Stimulated activated CD4-positive, alpha-beta T cell treated with anti-CD3 and anti-CD28 coated beads, Interleukin-4, amount 100 ng/mL, for 1 hour (primary cell): Measurements from ENCODE around the gene NUBP1.
"Not testable (repeated sequence)": the region's sequence is repeated elsewhere in the genome, so short reads cannot be mapped to it uniquely, and the experiment has no call there.

Source experiments
- DNase-seq: peaks from one replicate; pipeline ENCODE4 v3.0.0-alpha.2; 2020

NUBP1 gene

GRCh38 chr16:10743610-10744369 lies at the start of gene NUBP1:
Gene NUBP1, plus strand, starts transcription at chr16:10743842. Its CDS starts 22 bp downstream, at chr16:10743864.
- DNase-seq, result peak; percentile 99

- no peak for DNase-seq
Measured at GRCh38 chr16:10693889-10694288, 49.8 kb upstream of the NUBP1 start.

- no peak for DNase-seq
Measured at GRCh38 chr16:10694306-10694705, 49.3 kb upstream of the NUBP1 start.

GRCh38 chr16:10694830-10695229 lies 48.8 kb upstream of the NUBP1 start, which contains the start of gene TEKT5:
Gene TEKT5, minus strand, starts transcription at chr16:10694930. Its CDS starts 57 bp downstream, at chr16:10694873.
- DNase-seq, result no peak

- no peak for DNase-seq
Measured at GRCh38 chr16:10699756-10700155, 43.9 kb upstream of the NUBP1 start.

- no peak for DNase-seq
Measured at GRCh38 chr16:10708969-10709368, 34.7 kb upstream of the NUBP1 start.

GRCh38 chr16:10728003-10728887 lies 15.4 kb upstream of the NUBP1 start:
- DNase-seq, result no peak

- no peak for DNase-seq
Measured at GRCh38 chr16:10729104-10730048, 14.3 kb upstream of the NUBP1 start.

- no peak for DNase-seq
Measured at GRCh38 chr16:10731790-10732189, 11.9 kb upstream of the NUBP1 start.

GRCh38 chr16:10737068-10737625 lies 6.5 kb upstream of the NUBP1 start:
- DNase-seq, result peak; percentile 45

GRCh38 chr16:10738231-10739077 lies 5.2 kb upstream of the NUBP1 start:
- DNase-seq, result peak; percentile 40

GRCh38 chr16:10740000-10740844 lies 3.4 kb upstream of the NUBP1 start:
- DNase-seq, result no peak

GRCh38 chr16:10740845-10741208 lies 2.8 kb upstream of the NUBP1 start:
- no peak for DNase-seq

GRCh38 chr16:10741249-10741648 lies 2.4 kb upstream of the NUBP1 start:
- DNase-seq, result not testable (repeated sequence)

- no peak for DNase-seq
Measured at GRCh38 chr16:10741844-10742243, 1.8 kb upstream of the NUBP1 start.

GRCh38 chr16:10743227-10743609 lies 424 bp upstream of the NUBP1 start:
- DNase-seq, result no peak

GRCh38 chr16:10744370-10745030 lies 858 bp downstream of the NUBP1 start:
- no peak for DNase-seq

GRCh38 chr16:10745841-10746240 lies 2.2 kb downstream of the NUBP1 start:
- DNase-seq, result no peak

- no peak for DNase-seq
Measured at GRCh38 chr16:10750793-10751192, 7.2 kb downstream of the NUBP1 start.

GRCh38 chr16:10751291-10751697 lies 7.7 kb downstream of the NUBP1 start:
- DNase-seq, result no peak
